ENCODE data around the gene HBE1. TPM values are rescaled to one million over a fixed set of nuclear protein-coding genes. Genes with fewer than 3 reads are reported as not detected.
A peak's percentile ranks its signal among the peaks of the same experiment; 100 is the strongest.

HBE1 gene
- total and polyA plus RNA-seq, 9 of the 15 experiments (the other 6 are each of a cell fraction or from before 2014, with no cell fraction given) = 612 to 10,250 (median 2,181) TPM

DNA sequence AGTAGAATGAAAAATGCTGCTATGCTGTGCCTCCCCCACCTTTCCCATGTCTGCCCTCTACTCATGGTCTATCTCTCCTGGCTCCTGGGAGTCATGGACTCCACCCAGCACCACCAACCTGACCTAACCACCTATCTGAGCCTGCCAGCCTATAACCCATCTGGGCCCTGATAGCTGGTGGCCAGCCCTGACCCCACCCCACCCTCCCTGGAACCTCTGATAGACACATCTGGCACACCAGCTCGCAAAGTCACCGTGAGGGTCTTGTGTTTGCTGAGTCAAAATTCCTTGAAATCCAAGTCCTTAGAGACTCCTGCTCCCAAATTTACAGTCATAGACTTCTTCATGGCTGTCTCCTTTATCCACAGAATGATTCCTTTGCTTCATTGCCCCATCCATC is 14.9 kb upstream of the HBE1 start (continued):
- TF ChIP-seq, protein P1, sequence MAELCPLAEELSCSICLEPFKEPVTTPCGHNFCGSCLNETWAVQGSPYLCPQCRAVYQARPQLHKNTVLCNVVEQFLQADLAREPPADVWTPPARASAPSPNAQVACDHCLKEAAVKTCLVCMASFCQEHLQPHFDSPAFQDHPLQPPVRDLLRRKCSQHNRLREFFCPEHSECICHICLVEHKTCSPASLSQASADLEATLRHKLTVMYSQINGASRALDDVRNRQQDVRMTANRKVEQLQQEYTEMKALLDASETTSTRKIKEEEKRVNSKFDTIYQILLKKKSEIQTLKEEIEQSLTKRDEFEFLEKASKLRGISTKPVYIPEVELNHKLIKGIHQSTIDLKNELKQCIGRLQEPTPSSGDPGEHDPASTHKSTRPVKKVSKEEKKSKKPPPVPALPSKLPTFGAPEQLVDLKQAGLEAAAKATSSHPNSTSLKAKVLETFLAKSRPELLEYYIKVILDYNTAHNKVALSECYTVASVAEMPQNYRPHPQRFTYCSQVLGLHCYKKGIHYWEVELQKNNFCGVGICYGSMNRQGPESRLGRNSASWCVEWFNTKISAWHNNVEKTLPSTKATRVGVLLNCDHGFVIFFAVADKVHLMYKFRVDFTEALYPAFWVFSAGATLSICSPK (IDR thresholded peaks at IDR 0.05; ENCODE audit: borderline replicate concordance) = no peak
- no peak for TF ChIP-seq ZNF766 (CRISPR knock-in tag; conservative IDR thresholded peaks at IDR 0.05)
- TF ChIP-seq DEAF1 (CRISPR knock-in tag; IDR thresholded peaks at IDR 0.05) = no peak
- no peak for TF ChIP-seq MEIS2 (IDR thresholded peaks at IDR 0.05; ENCODE audit: partially characterized antibody)
- TF ChIP-seq ZNF512 (tag; IDR thresholded peaks at IDR 0.05) = no peak
- no peak for TF ChIP-seq FOXP1 (CRISPR knock-in tag; IDR thresholded peaks at IDR 0.05)
- TF ChIP-seq ZBTB8A (IDR thresholded peaks at IDR 0.05; ENCODE audit: partially characterized antibody) = no peak
- TF ChIP-seq BRD4 (IDR thresholded peaks at IDR 0.05) = no peak
- no peak for TF ChIP-seq KDM2B (CRISPR knock-in tag; IDR thresholded peaks at IDR 0.05)
- TF ChIP-seq WHSC1 (IDR thresholded peaks at IDR 0.05; ENCODE audit: low read length) = no peak
- TF ChIP-seq HDAC6 (IDR thresholded peaks at IDR 0.05; ENCODE audit: low read depth, low read length) = no peak
- TF ChIP-seq BMI1 (IDR thresholded peaks at IDR 0.05; ENCODE audit: low read length) = no peak
- TF ChIP-seq ZNF407 (IDR thresholded peaks at IDR 0.05; ENCODE audit: low read depth) = no peak
- peak; percentile 27; the same call in 1 of the 2 replicates for TF ChIP-seq CHD2 (IDR thresholded peaks at IDR 0.05; ENCODE audit: low read depth, low read length)
- TF ChIP-seq, protein P2, sequence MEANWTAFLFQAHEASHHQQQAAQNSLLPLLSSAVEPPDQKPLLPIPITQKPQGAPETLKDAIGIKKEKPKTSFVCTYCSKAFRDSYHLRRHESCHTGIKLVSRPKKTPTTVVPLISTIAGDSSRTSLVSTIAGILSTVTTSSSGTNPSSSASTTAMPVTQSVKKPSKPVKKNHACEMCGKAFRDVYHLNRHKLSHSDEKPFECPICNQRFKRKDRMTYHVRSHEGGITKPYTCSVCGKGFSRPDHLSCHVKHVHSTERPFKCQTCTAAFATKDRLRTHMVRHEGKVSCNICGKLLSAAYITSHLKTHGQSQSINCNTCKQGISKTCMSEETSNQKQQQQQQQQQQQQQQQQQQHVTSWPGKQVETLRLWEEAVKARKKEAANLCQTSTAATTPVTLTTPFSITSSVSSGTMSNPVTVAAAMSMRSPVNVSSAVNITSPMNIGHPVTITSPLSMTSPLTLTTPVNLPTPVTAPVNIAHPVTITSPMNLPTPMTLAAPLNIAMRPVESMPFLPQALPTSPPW (CRISPR knock-in tag; IDR thresholded peaks at IDR 0.05) = peak; percentile 38

Data from K562 (cell line).